B cell (primary cell): ENCODE measurements around the gene MBD1. TPM values are rescaled to one million over a fixed set of nuclear protein-coding genes. Genes with fewer than 3 reads are reported as not detected.

Experiments
- ATAC-seq: fragments of 200-7000 bp; cut with Tn5 transposase; one replicate; pipeline ENCODE4 v1.10.0; 2021; ENCODE audit warnings: low read depth, mild to moderate bottlenecking, moderate number of reproducible peaks, moderate library complexity
- CTCF ChIA-PET: fragments of 350-600 bp; sonication (Branson Sonifier 250); formaldehyde crosslinking; loops from one replicate; lab custom pipeline; 2021; ENCODE audit warnings: antibody characterized with exemption, inconsistent platforms; lab: Charles Lee
- POLR2A ChIA-PET: fragments of 350-600 bp; sonication (Branson Sonifier 250); formaldehyde crosslinking; loops from one replicate; lab custom pipeline; 2021; ENCODE audit warnings: antibody characterized with exemption; lab: Charles Lee
- DNase-seq: peaks from one replicate; pipeline ENCODE4 v3.0.0; 2013
- H2AFZ ChIP-seq: 2 replicates; pipeline ENCODE4 v1.6.1; 2012; ENCODE audit warnings: mild to moderate bottlenecking, low read depth, low read length; ENCODE audit not compliant: insufficient read depth, poor library complexity, severe bottlenecking
- H3K27ac ChIP-seq, 2 donors: 1 replicate in 1 of 2; 2 replicates in 1 of 2; pipeline ENCODE4 v1.5.1; 2012 to 2013; ENCODE audit warnings: low read length in 2 of 2, mild to moderate bottlenecking in 2 of 2, moderate library complexity in 1 of 2
- H3K27me3 ChIP-seq, 4 experiments: fragments of 200-600 bp in 1 of 4; sonication (generic) in 1 of 4; replicated peaks in 1 of 4; 1 replicate in 2 of 4; 2 replicates in 2 of 4; pipeline versions ENCODE4 v1.6.1 to v1.7.0; 2013 to 2016; ENCODE audit warnings: low read length in 3 of 4, mild to moderate bottlenecking in 2 of 4, mixed read lengths in 1 of 4, moderate library complexity in 1 of 4; ENCODE audit not compliant: insufficient read depth in 4 of 4, control insufficient read depth in 3 of 4; ENCODE audit errors: control extremely low read depth in 1 of 4
- H3K36me3 ChIP-seq, 2 experiments: replicated peaks in 1 of 2; 1 replicate in 1 of 2; 2 replicates in 1 of 2; pipeline versions ENCODE4 v1.6.1 to v1.7.1; 2013; ENCODE audit warnings: low read length in 1 of 2; ENCODE audit not compliant: insufficient read depth in 2 of 2, control insufficient read depth in 1 of 2; ENCODE audit errors: control extremely low read depth in 1 of 2, extremely low read depth in 1 of 2
- H3K4me1 ChIP-seq, 2 donors: fragments of 200-600 bp in 1 of 2; sonication (generic) in 1 of 2; 1 replicate in 1 of 2; 2 replicates in 1 of 2; pipeline versions ENCODE4 v1.5.1 to v1.6.1; 2013 to 2017; ENCODE audit warnings: low read length in 2 of 2; ENCODE audit not compliant: control insufficient read depth in 2 of 2, insufficient read depth in 2 of 2
- H3K4me2 ChIP-seq: replicated peaks from 2 replicates; pipeline ENCODE3; 2012; ENCODE audit warnings: mild to moderate bottlenecking, low read depth, low read length; ENCODE audit not compliant: poor library complexity, severe bottlenecking
- H3K4me3 ChIP-seq, 5 experiments: fragments of 200-600 bp in 1 of 5; sonication (generic) in 1 of 5; 1 replicate in 3 of 5; 2 replicates in 2 of 5; pipeline versions ENCODE4 v1.5.1 to v1.7.0; 2011 to 2016; ENCODE audit warnings: low read length in 4 of 5, mild to moderate bottlenecking in 4 of 5, low read depth in 2 of 5, control low read depth in 1 of 5, moderate library complexity in 1 of 5; ENCODE audit not compliant: insufficient read depth in 1 of 5; ENCODE audit errors: control extremely low read depth in 1 of 5, extremely low read depth in 1 of 5
- H3K79me2 ChIP-seq: fragments of 200-600 bp; sonication (generic); one replicate; pipeline ENCODE4 v1.6.0; 2016; ENCODE audit warnings: low read length; ENCODE audit not compliant: control insufficient read depth, insufficient read depth
- H3K9ac ChIP-seq: fragments of 200-600 bp; sonication (generic); 2 replicates; pipeline ENCODE4 v1.6.1; 2017; ENCODE audit warnings: mild to moderate bottlenecking, low read length, moderate library complexity
- H3K9me3 ChIP-seq, 3 donors: one replicate each; pipeline versions ENCODE4 v1.6.1 to v1.7.1; 2013; ENCODE audit warnings: low read length in 2 of 3; ENCODE audit not compliant: control insufficient read depth in 2 of 3, insufficient read depth in 1 of 3; ENCODE audit errors: control extremely low read depth in 1 of 3
- H4K20me1 ChIP-seq: 2 replicates; pipeline ENCODE4 v1.6.0; 2012; ENCODE audit warnings: mild to moderate bottlenecking, low read length; ENCODE audit not compliant: insufficient read depth, control insufficient read depth, poor library complexity, severe bottlenecking
- H3K27ac Mint-ChIP-seq: one replicate; pipeline ENCODE4 v1.8.0; 2021; ENCODE audit warnings: mixed read lengths
- H3K27me3 Mint-ChIP-seq: one replicate; pipeline ENCODE4 v1.8.0; 2021; ENCODE audit warnings: mixed read lengths
- H3K4me1 Mint-ChIP-seq: one replicate; pipeline ENCODE4 v1.8.0; 2021; ENCODE audit warnings: mixed read lengths
- H3K4me3 Mint-ChIP-seq: one replicate; pipeline ENCODE4 v1.8.0; 2021; ENCODE audit warnings: mixed read lengths
- H3K9me3 Mint-ChIP-seq: one replicate; pipeline ENCODE4 v1.8.0; 2022; ENCODE audit warnings: mixed read lengths; ENCODE audit not compliant: insufficient read depth
- EZH2 ChIP-seq: IDR thresholded peaks from 2 replicates; pipeline ENCODE4 v1.6.1; 2012; ENCODE audit warnings: borderline replicate concordance, low read depth, mild to moderate bottlenecking, moderate library complexity, low read length; ENCODE audit not compliant: insufficient read depth, poor library complexity, severe bottlenecking
- WGBS: methylation state at CpG from one replicate; pipeline ENCODE4 v1.1.5; 2013; ENCODE audit warnings: missing lambda C conversion rate; ENCODE audit not compliant: insufficient coverage; 5-methylcytosine and 5-hydroxymethylcytosine counted together
- intact Hi-C: fragments of 100-400 bp; cut with micrococcal nuclease; formaldehyde crosslinking; loops from one replicate; pipeline ENCODE4 v1.10.0; 2022
- polyA plus RNA-seq: library from polyadenylated mRNA; depleted of rRNA; stranded (reverse); fragments of >200 nt; gene quantifications from 2 replicates; pipeline ENCODE4 v1.2.3, GENCODE V29; 2012
- total RNA-seq, 2 donors: library from RNA; stranded (reverse); fragments of 120-200 nt in 1 of 2; gene quantifications; 1 replicate in 1 of 2; 2 replicates in 1 of 2; pipeline versions ENCODE4 v1.2.3 to v1.2.4, GENCODE V29; 2013 to 2022
- TF ChIP-seq, protein P1 (sequence below): fragments of 200-600 bp; IDR thresholded peaks from one replicate; pipeline ENCODE4 v1.8.0; 2022; ENCODE audit warnings: antibody characterized with exemption, mild to moderate bottlenecking

Gene MBD1
- total and polyA plus RNA-seq, 2 donors (not counting 1 experiment from before 2014, with no cell fraction given) = 120 to 135 TPM

DNA sequence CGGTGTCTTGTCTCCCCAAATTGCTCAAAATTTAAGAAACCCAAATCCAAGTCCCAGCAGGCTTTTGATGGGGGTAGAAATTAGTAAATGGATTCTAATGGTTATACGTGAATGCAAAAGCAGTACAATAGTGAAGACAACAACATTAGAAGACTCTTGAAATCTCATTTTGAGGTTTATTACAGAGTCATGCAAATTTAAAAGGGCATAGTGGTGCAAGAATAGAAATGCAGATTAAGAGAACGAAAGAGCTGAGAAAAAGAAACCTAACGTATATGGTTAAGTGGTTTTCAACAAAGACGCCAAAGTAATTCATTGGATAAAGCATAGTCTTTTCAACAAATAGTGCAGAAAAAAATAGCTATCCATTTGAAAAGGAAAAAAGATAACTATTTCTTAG, 39.4 kb upstream of the MBD1 start:
- H3K27me3 ChIP-seq = no peaks in the 10 kb centered on the region
- TF ChIP-seq EZH2 = no peak
- TF ChIP-seq, protein P1, sequence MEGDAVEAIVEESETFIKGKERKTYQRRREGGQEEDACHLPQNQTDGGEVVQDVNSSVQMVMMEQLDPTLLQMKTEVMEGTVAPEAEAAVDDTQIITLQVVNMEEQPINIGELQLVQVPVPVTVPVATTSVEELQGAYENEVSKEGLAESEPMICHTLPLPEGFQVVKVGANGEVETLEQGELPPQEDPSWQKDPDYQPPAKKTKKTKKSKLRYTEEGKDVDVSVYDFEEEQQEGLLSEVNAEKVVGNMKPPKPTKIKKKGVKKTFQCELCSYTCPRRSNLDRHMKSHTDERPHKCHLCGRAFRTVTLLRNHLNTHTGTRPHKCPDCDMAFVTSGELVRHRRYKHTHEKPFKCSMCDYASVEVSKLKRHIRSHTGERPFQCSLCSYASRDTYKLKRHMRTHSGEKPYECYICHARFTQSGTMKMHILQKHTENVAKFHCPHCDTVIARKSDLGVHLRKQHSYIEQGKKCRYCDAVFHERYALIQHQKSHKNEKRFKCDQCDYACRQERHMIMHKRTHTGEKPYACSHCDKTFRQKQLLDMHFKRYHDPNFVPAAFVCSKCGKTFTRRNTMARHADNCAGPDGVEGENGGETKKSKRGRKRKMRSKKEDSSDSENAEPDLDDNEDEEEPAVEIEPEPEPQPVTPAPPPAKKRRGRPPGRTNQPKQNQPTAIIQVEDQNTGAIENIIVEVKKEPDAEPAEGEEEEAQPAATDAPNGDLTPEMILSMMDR = no peak
- no peak overlapping the region for H2AFZ ChIP-seq
- no peak for ATAC-seq
- no CpG with 5 or more reads among the region's 5 CpGs for WGBS
- peaks cover 13 to 15% of the 10 kb centered on the region in 2 donors for H3K4me1 ChIP-seq
- no peaks in the 10 kb centered on the region for H4K20me1 ChIP-seq
- POLR2A ChIA-PET = no interaction called here
- no peak overlapping the region for H3K27ac Mint-ChIP-seq
- no peaks in the 10 kb centered on the region for H3K9me3 Mint-ChIP-seq
- peaks cover 24% of the 10 kb centered on the region for H3K4me1 Mint-ChIP-seq
- H3K4me3 Mint-ChIP-seq = peak overlapping the region; percentile 48
- no peaks in the 10 kb centered on the region for H3K9me3 ChIP-seq
- no peaks in the 10 kb centered on the region for H3K27me3 Mint-ChIP-seq
- H3K9ac ChIP-seq = no peak overlapping the region
- DNase-seq = no peak
- H3K36me3 ChIP-seq = no peaks in the 10 kb centered on the region
- intact Hi-C loops = no loop called here
- peak overlapping the region in 1 of 5 experiments; percentile 9 for H3K4me3 ChIP-seq
- CTCF ChIA-PET = interaction anchor here (1.2 to 1.4 kb wide), 2 partner anchors 11 to 102 kb away, joined by 3 to 5 read pairs; no protein-coding TSS in a partner anchor
- H3K79me2 ChIP-seq = no peaks in the 10 kb centered on the region
- peak overlapping the region; percentile 10 for H3K4me2 ChIP-seq
- no peak overlapping the region for H3K27ac ChIP-seq

DNA sequence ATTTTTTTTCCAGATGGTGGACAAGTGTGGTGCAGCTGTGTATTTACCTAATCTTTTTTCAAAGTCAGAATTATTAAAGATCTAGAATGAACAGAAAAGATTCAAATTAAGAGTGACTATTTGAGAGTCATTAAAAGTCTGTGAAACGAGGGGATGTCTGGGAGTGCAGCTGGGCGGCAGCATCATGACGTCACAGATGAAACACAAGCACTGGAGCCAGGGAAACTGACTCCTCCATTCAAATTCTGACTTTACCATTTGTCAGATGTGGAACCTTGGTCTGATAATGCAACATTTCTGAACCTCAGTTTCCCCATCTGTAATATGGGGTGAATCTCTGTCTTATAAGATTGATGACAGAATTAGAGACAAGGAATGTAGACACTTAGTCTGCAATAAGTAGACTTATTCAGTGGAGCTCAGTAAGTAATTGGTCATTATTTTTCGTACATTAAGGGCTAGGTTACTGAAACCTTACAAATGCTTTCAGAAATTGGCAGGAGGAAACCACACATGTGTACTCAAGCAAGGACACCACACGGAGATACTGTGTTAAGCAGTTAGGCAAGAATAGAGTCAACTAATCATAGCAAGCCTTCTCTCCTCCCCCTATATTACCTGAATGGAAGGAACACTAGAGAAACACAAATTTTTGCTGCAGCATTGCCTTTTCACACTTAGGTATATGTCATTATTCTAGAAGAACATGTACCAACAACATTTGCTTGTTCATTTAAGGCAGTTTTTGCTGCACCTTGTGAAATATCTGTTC, 34.0 kb upstream of the MBD1 start:
- Histone ChIP-seq H3K27ac (no peak overlapping the region), H3K4me2 (peak overlapping the region; percentile 50), H3K4me1 (peaks cover 58% of the 10 kb centered on the region in 2 donors), H3K36me3 (no peaks in the 10 kb centered on the region), H4K20me1 (no peaks in the 10 kb centered on the region), H3K4me3 (peak overlapping the region in 1 of 5 experiments; percentile 34), H3K9me3 (no peaks in the 10 kb centered on the region), H2AFZ (no peak overlapping the region), H3K9ac (peak overlapping the region; percentile 2), H3K79me2 (no peaks in the 10 kb centered on the region), H3K27me3 (no peaks in the 10 kb centered on the region)
- no peaks in the 10 kb centered on the region for H3K27me3 Mint-ChIP-seq
- ChIA-PET POLR2A (no interaction called here), CTCF (interaction anchor here (0.7 to 1.8 kb wide), 5 partner anchors 8 to 97 kb away, joined by 3 to 8 read pairs (median 3); no protein-coding TSS in a partner anchor)
- no peaks in the 10 kb centered on the region for H3K9me3 Mint-ChIP-seq
- H3K4me3 Mint-ChIP-seq = peak overlapping the region; percentile 46
- H3K27ac Mint-ChIP-seq = no peak overlapping the region
- peaks cover 54% of the 10 kb centered on the region for H3K4me1 Mint-ChIP-seq
- WGBS = 80% methylated on average over 1 of the region's 5 CpGs
- DNase-seq (peak; percentile 57), ATAC-seq (peak; percentile 66)
- TF ChIP-seq, protein P1 = no peak
- no peak for TF ChIP-seq EZH2
- intact Hi-C loops = no loop called here
